Measurements from ENCODE around the gene RCOR1.

DNA sequence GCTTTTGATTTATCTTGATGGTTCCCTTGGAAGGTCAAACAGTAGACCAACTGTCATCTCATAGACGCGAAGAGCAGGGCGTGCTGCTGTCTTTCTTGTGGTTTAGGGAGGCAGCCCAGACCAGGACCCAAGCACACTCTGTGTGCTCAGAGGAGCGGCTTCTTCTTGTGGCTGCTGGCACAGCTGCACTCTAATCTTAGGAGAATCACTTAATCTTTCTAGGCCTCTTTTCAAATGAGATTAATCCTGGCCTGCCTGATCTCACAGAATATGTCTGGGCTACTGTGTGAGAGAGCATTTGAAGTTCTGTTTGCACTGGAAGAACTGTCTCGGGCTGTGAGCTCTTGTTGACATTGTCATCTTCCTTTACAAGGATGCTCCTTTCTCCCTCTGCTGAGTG is 124.8 kb downstream of the RCOR1 start:
- TF ChIP-seq, protein P1, sequence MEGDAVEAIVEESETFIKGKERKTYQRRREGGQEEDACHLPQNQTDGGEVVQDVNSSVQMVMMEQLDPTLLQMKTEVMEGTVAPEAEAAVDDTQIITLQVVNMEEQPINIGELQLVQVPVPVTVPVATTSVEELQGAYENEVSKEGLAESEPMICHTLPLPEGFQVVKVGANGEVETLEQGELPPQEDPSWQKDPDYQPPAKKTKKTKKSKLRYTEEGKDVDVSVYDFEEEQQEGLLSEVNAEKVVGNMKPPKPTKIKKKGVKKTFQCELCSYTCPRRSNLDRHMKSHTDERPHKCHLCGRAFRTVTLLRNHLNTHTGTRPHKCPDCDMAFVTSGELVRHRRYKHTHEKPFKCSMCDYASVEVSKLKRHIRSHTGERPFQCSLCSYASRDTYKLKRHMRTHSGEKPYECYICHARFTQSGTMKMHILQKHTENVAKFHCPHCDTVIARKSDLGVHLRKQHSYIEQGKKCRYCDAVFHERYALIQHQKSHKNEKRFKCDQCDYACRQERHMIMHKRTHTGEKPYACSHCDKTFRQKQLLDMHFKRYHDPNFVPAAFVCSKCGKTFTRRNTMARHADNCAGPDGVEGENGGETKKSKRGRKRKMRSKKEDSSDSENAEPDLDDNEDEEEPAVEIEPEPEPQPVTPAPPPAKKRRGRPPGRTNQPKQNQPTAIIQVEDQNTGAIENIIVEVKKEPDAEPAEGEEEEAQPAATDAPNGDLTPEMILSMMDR (conservative IDR thresholded peaks at IDR 0.05; ENCODE audit: low read depth, low read length): no peak
- TF ChIP-seq EZH2 (IDR thresholded peaks at IDR 0.05; ENCODE audit: borderline replicate concordance, low read depth, low read length, poor library complexity, severe bottlenecking): no peak
